GM12878 (cell line): ENCODE measurements around the gene PSORS1C2. TPM values are rescaled to one million over a fixed set of nuclear protein-coding genes. Genes with fewer than 3 reads are reported as not detected.

Experiments
- ATAC-seq: fragments of 200-7000 bp; cut with Tn5 transposase; 3 replicates; pipeline ENCODE4 v1.9.1; 2020; ENCODE audit warnings: mild to moderate bottlenecking, moderate library complexity
- BruUV-seq: library from RNA; stranded (reverse); fragments of 400-500 nt; replicated peaks from 2 replicates; lab custom pipeline; 2021; lab: Mats Ljungman, UMichigan
- CTCF ChIA-PET: fragments of 300-600 bp; sonication (Branson Sonifier 250); formaldehyde crosslinking; extraction: SDS; loops from one replicate; lab custom pipeline; 2021; ENCODE audit warnings: inconsistent platforms; lab: Yijun Ruan, JAX
- POLR2A ChIA-PET: fragments of 350-600 bp; formaldehyde crosslinking; extraction: SDS; loops from one replicate; lab custom pipeline; 2021; ENCODE audit warnings: inconsistent platforms; lab: Charles Lee
- RAD21 ChIA-PET: fragments of 300-600 bp; sonication (Branson Sonifier 250); formaldehyde crosslinking; loops from one replicate; lab custom pipeline; 2023; ENCODE audit warnings: antibody characterized with exemption; ENCODE audit not compliant: unreplicated experiment; lab: Charles Lee
- SMC1A ChIA-PET: fragments of 300-600 bp; sonication (Branson Sonifier 250); formaldehyde crosslinking; loops from one replicate; lab custom pipeline; 2023; ENCODE audit not compliant: unreplicated experiment, uncharacterized antibody; lab: Charles Lee
- DNase-seq: peaks from one replicate; pipeline ENCODE4 v3.0.0-alpha.2; 2011; ENCODE audit warnings: low read depth, low spot score
- FAIRE-seq: peaks from 3 replicates; lab custom pipeline; 2011; peaks lifted over from hg19 to GRCh38; lab: Jason Lieb, UNC
- H2AFZ ChIP-seq: 2 replicates; pipeline ENCODE4 v1.6.0; 2011; ENCODE audit warnings: low read depth, low read length, control low read depth; ENCODE audit not compliant: control insufficient read depth
- H3K27ac ChIP-seq: 2 replicates; pipeline ENCODE4 v1.5.1; 2011; ENCODE audit warnings: control low read depth; ENCODE audit not compliant: control insufficient read depth, insufficient read depth
- H3K27me3 ChIP-seq, 2 experiments: replicated peaks in 1 of 2; 2 replicates each; pipeline versions ENCODE4 v1.6.0 to v1.6.1; 2011; ENCODE audit warnings: low read length in 1 of 2; ENCODE audit not compliant: control insufficient read depth in 2 of 2, insufficient read depth in 2 of 2
- H3K36me3 ChIP-seq, 2 experiments: 2 replicates each; pipeline ENCODE4 v1.5.1; 2011; ENCODE audit warnings: low read length in 1 of 2; ENCODE audit not compliant: control insufficient read depth in 2 of 2, insufficient read depth in 2 of 2
- H3K4me1 ChIP-seq: 2 replicates; pipeline ENCODE4 v1.6.1; 2011; ENCODE audit warnings: mild to moderate bottlenecking, low read length, moderate library complexity, mixed read lengths; ENCODE audit not compliant: control insufficient read depth, insufficient read depth
- H3K4me2 ChIP-seq: 2 replicates; pipeline ENCODE4 v1.6.0; 2011; ENCODE audit warnings: control low read depth; ENCODE audit not compliant: control insufficient read depth, insufficient read depth
- H3K4me3 ChIP-seq: fragments of 200-600 bp; sonication (generic); 2 replicates; pipeline ENCODE4 v1.5.1; 2016
- H3K79me2 ChIP-seq: 2 replicates; pipeline ENCODE4 v1.6.0; 2011; ENCODE audit warnings: low read length; ENCODE audit not compliant: control insufficient read depth, insufficient read depth
- H3K9ac ChIP-seq: 2 replicates; pipeline ENCODE4 v1.8.0; 2011; ENCODE audit warnings: low read length, control low read depth, mixed read lengths; ENCODE audit not compliant: control insufficient read depth, insufficient read depth
- H3K9me3 ChIP-seq: replicated peaks from 3 replicates; pipeline ENCODE4 v1.5.1; 2011; ENCODE audit warnings: mild to moderate bottlenecking, low read length; ENCODE audit not compliant: control insufficient read depth, insufficient read depth
- H4K20me1 ChIP-seq: 2 replicates; pipeline ENCODE4 v1.6.0; 2011; ENCODE audit not compliant: control insufficient read depth, insufficient read depth
- CTCF ChIP-seq, 3 experiments: IDR thresholded peaks in 2 of 3; conservative IDR thresholded peaks in 1 of 3; 2 replicates each; pipeline ENCODE4 v1.5.1; 2011; ENCODE audit warnings: low read depth in 3 of 3, low read length in 3 of 3, mild to moderate bottlenecking in 3 of 3, control low read depth in 2 of 3, moderate library complexity in 2 of 3, inconsistent platforms in 1 of 3, mixed read lengths in 1 of 3; ENCODE audit not compliant: control insufficient read depth in 2 of 3, insufficient read depth in 1 of 3; ENCODE audit errors: extremely low read depth in 1 of 3
- JUNB ChIP-seq: IDR thresholded peaks from 2 replicates; pipeline ENCODE4 v1.6.1; 2016; ENCODE audit warnings: antibody characterized with exemption, mild to moderate bottlenecking
- NFYA ChIP-seq: IDR thresholded peaks from 2 replicates; pipeline ENCODE4 v1.6.1; 2011; ENCODE audit warnings: low read depth, mild to moderate bottlenecking, low read length, improper control_type of control experiment, borderline replicate concordance
- RCOR1 ChIP-seq: conservative IDR thresholded peaks from 2 replicates; pipeline ENCODE4 v1.6.1; 2012; ENCODE audit warnings: low read depth, low read length, improper control_type of control experiment
- WGBS: methylation state at CpG from one replicate; pipeline ENCODE4 v1.1.6; 2016; ENCODE audit warnings: low lambda C conversion rate; ENCODE audit not compliant: insufficient replicate concordance, insufficient coverage; ENCODE audit errors: missing lambda C conversion rate; 5-methylcytosine and 5-hydroxymethylcytosine counted together
- in situ Hi-C: fragments of 300-500 bp; cut with MboI; formaldehyde crosslinking; loops from 9 replicates; pipeline ENCODE4 v1.14.3; 2018; ENCODE audit warnings: mixed read lengths
- intact Hi-C: fragments of 100-400 bp; cut with micrococcal nuclease; formaldehyde crosslinking; loops from one replicate; pipeline ENCODE4 v1.14.2; 2022; ENCODE audit not compliant: unreplicated experiment
- polyA plus RNA-seq, 11 experiments: library from polyadenylated mRNA; depleted of rRNA in 4 of 11; unstranded in 6 of 11; stranded (reverse) in 5 of 11; fragments of >200 nt; fragmentation: Nextera tagmentation in 4 of 11; fragmentation: Illumina TruSeq in 1 of 11; extraction: Ambion mirVana in 4 of 11; extraction: Trizol in 1 of 11; gene quantifications; 1 replicate in 1 of 11; 2 replicates in 10 of 11; pipeline versions ENCODE4 v1.2.1 to v1.2.3, GENCODE V29; 2011 to 2016; ENCODE audit warnings: inconsistent platforms in 2 of 11, missing spikeins in 2 of 11, low read depth in 1 of 11
- total RNA-seq, 4 experiments: library from RNA; depleted of rRNA in 3 of 4; stranded (reverse); fragments of >200 nt in 3 of 4; fragmentation: Illumina TruSeq in 1 of 4; extraction: Trizol in 1 of 4; gene quantifications; 2 replicates each; pipeline versions ENCODE4 v1.2.1 to v1.2.3, GENCODE V29; 2013 to 2021

Gene PSORS1C2
- total and polyA plus RNA-seq, 10 of the 15 experiments (the other 5 are each of a cell fraction or from before 2014, with no cell fraction given): not detected

GRCh38 chr6:31144970-31145340 is 6.1 kb upstream of the PSORS1C2 start:
- Histone ChIP-seq H4K20me1 (no peaks in the 10 kb centered on the region), H3K27me3 (no peaks in the 10 kb centered on the region), H3K36me3 (peaks cover 0 to 4% of the 10 kb centered on the region in 2 experiments; a peak in 1 of 4 replicates), H3K4me3 (no peak overlapping the region), H3K9ac (no peak overlapping the region), H3K4me2 (no peak overlapping the region), H3K9me3 (no peaks in the 10 kb centered on the region), H2AFZ (no peak overlapping the region), H3K79me2 (no peaks in the 10 kb centered on the region), H3K4me1 (peaks cover 4% of the 10 kb centered on the region; the same call in 1 of the 2 replicates), H3K27ac (no peak overlapping the region)
- no TSS peak for BruUV-seq
- ATAC-seq: no peak
- 80% methylated on average over 11 of the region's 11 CpGs for WGBS
- ChIA-PET POLR2A (interaction anchor here (1.2 to 1.3 kb wide), 2 partner anchors 20 to 58 kb away, joined by 3 read pairs; no protein-coding TSS in a partner anchor), RAD21 (no interaction called here), SMC1A (interaction anchor here (2.0 kb wide), 1 partner anchor 47 kb away, joined by 10 read pairs; no protein-coding TSS in a partner anchor), CTCF (interaction anchor here (1.0 to 22.9 kb wide), 4 partner anchors 15 to 221 kb away, joined by 3 to 326 read pairs (median 4); no protein-coding TSS in a partner anchor)
- in situ Hi-C loops: no loop called here
- intact Hi-C loops: no loop called here
- no peak for FAIRE-seq
- no peak for DNase-seq
- TF ChIP-seq JUNB (no peak), NFYA (no peak), CTCF (IDR thresholded peaks at IDR 0.05 in 2 of 3, conservative IDR thresholded peaks at IDR 0.05 in 1 of 3; ENCODE audit: control insufficient read depth in 2 of 3, extremely low read depth in 1 of 3, insufficient read depth in 1 of 3, low read depth in 3 of 3, low read length in 3 of 3) (no peak), RCOR1 (no peak)
